Measurements from ENCODE around the gene MGAT5B.
"Not testable (repeated sequence)": the region's sequence is repeated elsewhere in the genome, so short reads cannot be mapped to it uniquely, and the experiment has no call there.

Gene MGAT5B

GRCh38 chr17:76978050-76978449 lies 109.8 kb downstream of the MGAT5B start:
- not testable (repeated sequence) for DNase-seq (ENCODE audit: low read depth)

GRCh38 chr17:76981545-76982295 lies 113.5 kb downstream of the MGAT5B start:
- no peak for DNase-seq (ENCODE audit: low read depth)

GRCh38 chr17:76982408-76983074 lies 114.3 kb downstream of the MGAT5B start:
- DNase-seq (ENCODE audit: low read depth): no peak

GRCh38 chr17:76983075-76983775 lies 115.0 kb downstream of the MGAT5B start:
- DNase-seq (ENCODE audit: low read depth): no peak

- no peak for DNase-seq (ENCODE audit: low read depth)
Observed at GRCh38 chr17:76986365-76986764, 118.2 kb downstream of the MGAT5B start.

GRCh38 chr17:76987486-76988093 lies 119.4 kb downstream of the MGAT5B start:
- DNase-seq (ENCODE audit: low read depth): no peak

- DNase-seq (ENCODE audit: low read depth): no peak
Observed at GRCh38 chr17:76988796-76989195, 120.6 kb downstream of the MGAT5B start.

GRCh38 chr17:76989519-76989918 lies 121.3 kb downstream of the MGAT5B start:
- no peak for DNase-seq (ENCODE audit: low read depth)

GRCh38 chr17:76992891-76993290 lies 124.7 kb downstream of the MGAT5B start:
- no peak for DNase-seq (ENCODE audit: low read depth)

GRCh38 chr17:76993651-76994050 lies 125.4 kb downstream of the MGAT5B start:
- DNase-seq (ENCODE audit: low read depth): no peak

GRCh38 chr17:76994237-76994637 lies 126.0 kb downstream of the MGAT5B start:
- no peak for DNase-seq (ENCODE audit: low read depth)

- DNase-seq (ENCODE audit: low read depth): no peak
Observed at GRCh38 chr17:76995387-76996105, 127.3 kb downstream of the MGAT5B start.

- no peak for DNase-seq (ENCODE audit: low read depth)
Observed at GRCh38 chr17:76996741-76997694, 128.8 kb downstream of the MGAT5B start.

GRCh38 chr17:76997981-76998531 lies 129.9 kb downstream of the MGAT5B start:
- no peak for DNase-seq (ENCODE audit: low read depth)

GRCh38 chr17:76998839-76999238 lies 130.6 kb downstream of the MGAT5B start:
- no peak for DNase-seq (ENCODE audit: low read depth)

Data from EH (cell line).